GM19035 (cell line): Measurements from ENCODE around the gene MCAT.

Source experiments
- ATAC-seq: cut with Tn5 transposase; IDR thresholded peaks from one replicate; pipeline ENCODE4 v1.9.1; 2021; ENCODE audit not compliant: unreplicated experiment

MCAT gene

GRCh38 chr22:43142880-43143562 lies at the start of gene MCAT:
TSS of gene MCAT (minus strand) at chr22:43143398. CDS start at chr22:43143348, 50 bp downstream.
- ATAC-seq: peak; percentile 77

GRCh38 chr22:43191831-43192230 lies 48.6 kb upstream of the MCAT start:
- ATAC-seq: no peak

- no peak for ATAC-seq
Observed at GRCh38 chr22:43188829-43189545, 45.8 kb upstream of the MCAT start.

GRCh38 chr22:43187171-43188099 lies 44.2 kb upstream of the MCAT start:
- ATAC-seq: peak; percentile 80

- peak; percentile 59 for ATAC-seq
Observed at GRCh38 chr22:43186272-43187170, 43.3 kb upstream of the MCAT start, which contains the start of gene TTLL12. TSS of gene TTLL12 (minus strand) at chr22:43187134. CDS start at chr22:43187069, 65 bp downstream.

GRCh38 chr22:43185860-43186261 lies 42.7 kb upstream of the MCAT start:
- no peak for ATAC-seq

- no peak for ATAC-seq
Observed at GRCh38 chr22:43183496-43184277, 40.5 kb upstream of the MCAT start.

- ATAC-seq: no peak
Observed at GRCh38 chr22:43182726-43183125, 39.5 kb upstream of the MCAT start.

GRCh38 chr22:43182118-43182517 lies 38.9 kb upstream of the MCAT start:
- ATAC-seq: no peak

- ATAC-seq: no peak
Observed at GRCh38 chr22:43181321-43182076, 38.3 kb upstream of the MCAT start.

- no peak for ATAC-seq
Observed at GRCh38 chr22:43180670-43181069, 37.5 kb upstream of the MCAT start.

- no peak for ATAC-seq
Observed at GRCh38 chr22:43179911-43180195, 36.7 kb upstream of the MCAT start.

- no peak for ATAC-seq
Observed at GRCh38 chr22:43179146-43179910, 36.1 kb upstream of the MCAT start.

GRCh38 chr22:43177479-43177878 lies 34.3 kb upstream of the MCAT start:
- ATAC-seq: no peak

GRCh38 chr22:43176090-43176489 lies 32.9 kb upstream of the MCAT start:
- no peak for ATAC-seq

GRCh38 chr22:43174941-43175531 lies 31.8 kb upstream of the MCAT start:
- no peak for ATAC-seq

GRCh38 chr22:43173976-43174720 lies 30.9 kb upstream of the MCAT start:
- no peak for ATAC-seq
